WTC11 (cell line): ENCODE results near the gene NPVF. TPM values are rescaled to one million over a fixed set of nuclear protein-coding genes. Genes with fewer than 3 reads are reported as not detected.

Experiments
- ATAC-seq: fragments of 200-7000 bp; cut with Tn5 transposase; 2 replicates; pipeline ENCODE4 v1.10.0; 2021; ENCODE audit warnings: mild to moderate bottlenecking, moderate library complexity
- CTCF ChIA-PET: fragments of 300-600 bp; sonication (Branson Sonifier 250); formaldehyde crosslinking; loops from one replicate; lab custom pipeline; 2021; ENCODE audit warnings: antibody characterized with exemption; lab: Charles Lee
- POLR2A ChIA-PET: fragments of 350-600 bp; sonication (Branson Sonifier 250); formaldehyde crosslinking; loops from one replicate; lab custom pipeline; 2021; ENCODE audit warnings: antibody characterized with exemption; lab: Charles Lee
- DNase-seq: peaks from one replicate; pipeline ENCODE4 v3.0.0; 2021; ENCODE audit warnings: low spot score
- H3K27ac Mint-ChIP-seq: 2 replicates; pipeline ENCODE4 v1.8.0; 2021; ENCODE audit warnings: mixed read lengths
- H3K27me3 Mint-ChIP-seq: 2 replicates; pipeline ENCODE4 v1.8.0; 2021; ENCODE audit warnings: low read depth, mild to moderate bottlenecking, moderate library complexity, mixed read lengths
- H3K36me3 Mint-ChIP-seq: 2 replicates; pipeline ENCODE4 v1.8.0; 2021; ENCODE audit warnings: mixed read lengths
- H3K4me1 Mint-ChIP-seq: 2 replicates; pipeline ENCODE4 v1.8.0; 2022; ENCODE audit warnings: mixed read lengths
- H3K4me3 Mint-ChIP-seq: 2 replicates; pipeline ENCODE4 v1.8.0; 2021; ENCODE audit warnings: mild to moderate bottlenecking, moderate library complexity, mixed read lengths
- H3K9me3 Mint-ChIP-seq: 2 replicates; pipeline ENCODE4 v1.8.0; 2021; ENCODE audit warnings: mixed read lengths
- CREB1 ChIP-seq: sonication (generic); formaldehyde crosslinking; IDR thresholded peaks from 2 replicates; pipeline ENCODE4 v1.8.0; 2023; ENCODE audit warnings: mild to moderate bottlenecking, missing genetic modification reagents
- ELF4 ChIP-seq: sonication (generic); formaldehyde crosslinking; IDR thresholded peaks from 2 replicates; pipeline ENCODE4 v1.8.1; 2022; ENCODE audit warnings: low read depth, mild to moderate bottlenecking, moderate library complexity, missing genetic modification reagents
- ETV6 ChIP-seq: sonication (generic); formaldehyde crosslinking; IDR thresholded peaks from 2 replicates; pipeline ENCODE4 v1.8.1; 2022; ENCODE audit warnings: mild to moderate bottlenecking, missing genetic modification reagents
- FOXJ3 ChIP-seq: sonication (generic); formaldehyde crosslinking; IDR thresholded peaks from 2 replicates; pipeline ENCODE4 v1.9.0; 2021; ENCODE audit warnings: missing genetic modification reagents, mild to moderate bottlenecking, borderline replicate concordance
- GRHL2 ChIP-seq: fragments of 250-450 bp; sonication (Bioruptor Pico); IDR thresholded peaks from 2 replicates; pipeline ENCODE4 v1.8.0; 2022; ENCODE audit warnings: mild to moderate bottlenecking, moderate library complexity; ENCODE audit not compliant: insufficient replicate concordance, severe bottlenecking
- HMGA2 ChIP-seq: fragments of 250-450 bp; sonication (Bioruptor Pico); IDR thresholded peaks from 2 replicates; pipeline ENCODE4 v1.4.0; 2021; ENCODE audit warnings: mild to moderate bottlenecking, moderate library complexity
- KAT7 ChIP-seq: sonication (generic); formaldehyde crosslinking; IDR thresholded peaks from 2 replicates; pipeline ENCODE4 v1.8.1; 2023; ENCODE audit warnings: missing genetic modification reagents, mild to moderate bottlenecking, borderline replicate concordance
- NFATC4 ChIP-seq: fragments of 250-450 bp; sonication (Bioruptor Pico); IDR thresholded peaks from 2 replicates; pipeline ENCODE4 v1.9.0; 2021; ENCODE audit warnings: mild to moderate bottlenecking
- NR3C1 ChIP-seq: sonication (generic); formaldehyde crosslinking; conservative IDR thresholded peaks from 2 replicates; pipeline ENCODE4 v1.8.1; 2023; ENCODE audit warnings: low read depth, mild to moderate bottlenecking, missing genetic modification reagents
- SMAD3 ChIP-seq: sonication (generic); formaldehyde crosslinking; IDR thresholded peaks from 2 replicates; pipeline ENCODE4 v1.8.0; 2022; ENCODE audit warnings: missing genetic modification reagents, mild to moderate bottlenecking, borderline replicate concordance
- TEAD4 ChIP-seq: sonication (generic); formaldehyde crosslinking; IDR thresholded peaks from 2 replicates; pipeline ENCODE4 v1.8.0; 2022; ENCODE audit warnings: mild to moderate bottlenecking, missing genetic modification reagents
- ZBTB21 ChIP-seq: sonication (generic); formaldehyde crosslinking; IDR thresholded peaks from 2 replicates; pipeline ENCODE4 v1.8.1; 2023; ENCODE audit warnings: mild to moderate bottlenecking, missing genetic modification reagents, borderline replicate concordance
- ZNF121 ChIP-seq: sonication (generic); formaldehyde crosslinking; IDR thresholded peaks from 2 replicates; pipeline ENCODE4 v1.8.0; 2023; ENCODE audit warnings: missing genetic modification reagents
- ZNF138 ChIP-seq: sonication (generic); formaldehyde crosslinking; conservative IDR thresholded peaks from 2 replicates; pipeline ENCODE4 v1.8.1; 2022; ENCODE audit warnings: mild to moderate bottlenecking, moderate library complexity, missing genetic modification reagents
- ZNF317 ChIP-seq: sonication (generic); formaldehyde crosslinking; IDR thresholded peaks from 2 replicates; pipeline ENCODE4 v1.8.1; 2023; ENCODE audit warnings: low read depth, mild to moderate bottlenecking, moderate library complexity, missing genetic modification reagents, borderline replicate concordance
- total RNA-seq: library from RNA; stranded (reverse); gene quantifications from 3 replicates; pipeline ENCODE4 v1.2.3, GENCODE V29; 2021
- TF ChIP-seq, protein P1 (sequence below): fragments of 250-450 bp; sonication (Bioruptor Pico); IDR thresholded peaks from 2 replicates; pipeline ENCODE4 v2.1.2; 2022; ENCODE audit warnings: mild to moderate bottlenecking, moderate library complexity
- TF ChIP-seq, protein P2 (sequence below): sonication (generic); formaldehyde crosslinking; IDR thresholded peaks from 2 replicates; pipeline ENCODE4 v1.8.0; 2023; ENCODE audit warnings: missing genetic modification reagents
- TF ChIP-seq, protein P3 (sequence below): fragments of 250-450 bp; sonication (Bioruptor Pico); IDR thresholded peaks from 2 replicates; pipeline ENCODE4 v1.9.0; 2021; ENCODE audit warnings: mild to moderate bottlenecking, borderline replicate concordance
- TF ChIP-seq, protein P4 (sequence below): sonication (generic); formaldehyde crosslinking; IDR thresholded peaks from 2 replicates; pipeline ENCODE4 v1.8.1; 2023; ENCODE audit warnings: mild to moderate bottlenecking, missing genetic modification reagents, moderate library complexity
- TF ChIP-seq, protein P5 (sequence below): fragments of 250-450 bp; sonication (Bioruptor Pico); IDR thresholded peaks from 2 replicates; pipeline ENCODE4 v1.9.0; 2021; ENCODE audit warnings: moderate library complexity, mild to moderate bottlenecking, inconsistent platforms, borderline replicate concordance
- TF ChIP-seq, protein P6 (sequence below): sonication (generic); formaldehyde crosslinking; IDR thresholded peaks from 2 replicates; pipeline ENCODE4 v1.8.1; 2023; ENCODE audit warnings: mild to moderate bottlenecking, missing genetic modification reagents, borderline replicate concordance
- TF ChIP-seq, protein P7 (sequence below): sonication (generic); formaldehyde crosslinking; IDR thresholded peaks from 2 replicates; pipeline ENCODE4 v1.8.1; 2023; ENCODE audit warnings: mild to moderate bottlenecking, missing genetic modification reagents

Gene NPVF
- total RNA-seq, 1 experiment from 2014 or later: not detected

DNA sequence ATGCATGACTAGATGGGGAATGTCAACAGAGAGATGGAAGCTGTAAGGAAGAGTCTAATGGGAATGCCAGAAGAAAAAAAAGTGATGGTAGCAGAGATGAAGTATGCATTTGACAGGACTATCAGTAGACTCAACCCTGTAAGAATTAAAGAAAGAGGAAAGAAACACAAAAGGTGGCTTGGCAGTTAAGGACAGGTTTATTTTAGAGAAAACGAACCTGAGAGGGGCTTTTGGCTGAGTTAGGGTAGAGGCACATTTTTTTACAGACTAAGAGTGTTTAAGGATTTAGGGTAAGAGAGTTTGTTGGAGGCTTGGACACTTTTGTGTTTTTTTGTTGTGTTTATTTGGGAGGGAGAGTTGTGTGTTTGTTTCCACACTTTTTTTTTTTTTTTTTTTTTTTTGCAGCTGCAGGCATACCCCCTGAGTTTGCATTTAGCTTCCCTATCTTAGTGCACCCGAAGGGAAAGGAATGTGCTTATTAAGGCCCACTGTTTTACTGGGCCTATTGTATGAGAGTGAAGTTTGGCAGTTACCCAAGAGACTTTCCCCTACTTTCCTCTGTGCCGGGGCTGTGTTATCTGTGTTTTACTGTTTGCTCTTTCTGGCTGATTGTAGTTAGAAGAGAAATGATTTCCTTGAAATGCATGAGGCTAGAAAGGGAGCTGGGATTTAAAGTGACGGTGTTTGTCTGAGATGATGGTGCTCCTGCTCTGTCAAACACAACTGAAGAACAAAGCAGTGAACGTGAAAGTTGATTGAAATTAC is 32.0 kb downstream of the NPVF start:
- ATAC-seq: no peak
- Mint-ChIP-seq H3K4me1 (no peaks in the 10 kb centered on the region), H3K4me3 (no peak overlapping the region), H3K27ac (no peak overlapping the region), H3K9me3 (peaks cover 61% of the 10 kb centered on the region), H3K36me3 (peaks cover 36% of the 10 kb centered on the region), H3K27me3 (peaks cover 32% of the 10 kb centered on the region)
- DNase-seq: no peak
- ChIA-PET CTCF (no interaction called here), POLR2A (no interaction called here)
- no peak for TF ChIP-seq TEAD4 (CRISPR knock-in tag)
- TF ChIP-seq, protein P1, sequence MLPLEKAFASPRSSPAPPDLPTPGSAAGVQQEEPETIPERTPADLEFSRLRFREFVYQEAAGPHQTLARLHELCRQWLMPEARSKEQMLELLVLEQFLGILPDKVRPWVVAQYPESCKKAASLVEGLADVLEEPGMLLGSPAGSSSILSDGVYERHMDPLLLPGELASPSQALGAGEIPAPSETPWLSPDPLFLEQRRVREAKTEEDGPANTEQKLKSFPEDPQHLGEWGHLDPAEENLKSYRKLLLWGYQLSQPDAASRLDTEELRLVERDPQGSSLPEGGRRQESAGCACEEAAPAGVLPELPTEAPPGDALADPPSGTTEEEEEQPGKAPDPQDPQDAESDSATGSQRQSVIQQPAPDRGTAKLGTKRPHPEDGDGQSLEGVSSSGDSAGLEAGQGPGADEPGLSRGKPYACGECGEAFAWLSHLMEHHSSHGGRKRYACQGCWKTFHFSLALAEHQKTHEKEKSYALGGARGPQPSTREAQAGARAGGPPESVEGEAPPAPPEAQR (CRISPR knock-in tag): no peak
- TF ChIP-seq ZNF138 (CRISPR knock-in tag): no peak
- TF ChIP-seq ZBTB21: no peak
- TF ChIP-seq, protein P2, sequence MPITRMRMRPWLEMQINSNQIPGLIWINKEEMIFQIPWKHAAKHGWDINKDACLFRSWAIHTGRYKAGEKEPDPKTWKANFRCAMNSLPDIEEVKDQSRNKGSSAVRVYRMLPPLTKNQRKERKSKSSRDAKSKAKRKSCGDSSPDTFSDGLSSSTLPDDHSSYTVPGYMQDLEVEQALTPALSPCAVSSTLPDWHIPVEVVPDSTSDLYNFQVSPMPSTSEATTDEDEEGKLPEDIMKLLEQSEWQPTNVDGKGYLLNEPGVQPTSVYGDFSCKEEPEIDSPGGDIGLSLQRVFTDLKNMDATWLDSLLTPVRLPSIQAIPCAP (CRISPR knock-in tag): no peak
- TF ChIP-seq ZNF121 (CRISPR knock-in tag): no peak
- TF ChIP-seq, protein P3, sequence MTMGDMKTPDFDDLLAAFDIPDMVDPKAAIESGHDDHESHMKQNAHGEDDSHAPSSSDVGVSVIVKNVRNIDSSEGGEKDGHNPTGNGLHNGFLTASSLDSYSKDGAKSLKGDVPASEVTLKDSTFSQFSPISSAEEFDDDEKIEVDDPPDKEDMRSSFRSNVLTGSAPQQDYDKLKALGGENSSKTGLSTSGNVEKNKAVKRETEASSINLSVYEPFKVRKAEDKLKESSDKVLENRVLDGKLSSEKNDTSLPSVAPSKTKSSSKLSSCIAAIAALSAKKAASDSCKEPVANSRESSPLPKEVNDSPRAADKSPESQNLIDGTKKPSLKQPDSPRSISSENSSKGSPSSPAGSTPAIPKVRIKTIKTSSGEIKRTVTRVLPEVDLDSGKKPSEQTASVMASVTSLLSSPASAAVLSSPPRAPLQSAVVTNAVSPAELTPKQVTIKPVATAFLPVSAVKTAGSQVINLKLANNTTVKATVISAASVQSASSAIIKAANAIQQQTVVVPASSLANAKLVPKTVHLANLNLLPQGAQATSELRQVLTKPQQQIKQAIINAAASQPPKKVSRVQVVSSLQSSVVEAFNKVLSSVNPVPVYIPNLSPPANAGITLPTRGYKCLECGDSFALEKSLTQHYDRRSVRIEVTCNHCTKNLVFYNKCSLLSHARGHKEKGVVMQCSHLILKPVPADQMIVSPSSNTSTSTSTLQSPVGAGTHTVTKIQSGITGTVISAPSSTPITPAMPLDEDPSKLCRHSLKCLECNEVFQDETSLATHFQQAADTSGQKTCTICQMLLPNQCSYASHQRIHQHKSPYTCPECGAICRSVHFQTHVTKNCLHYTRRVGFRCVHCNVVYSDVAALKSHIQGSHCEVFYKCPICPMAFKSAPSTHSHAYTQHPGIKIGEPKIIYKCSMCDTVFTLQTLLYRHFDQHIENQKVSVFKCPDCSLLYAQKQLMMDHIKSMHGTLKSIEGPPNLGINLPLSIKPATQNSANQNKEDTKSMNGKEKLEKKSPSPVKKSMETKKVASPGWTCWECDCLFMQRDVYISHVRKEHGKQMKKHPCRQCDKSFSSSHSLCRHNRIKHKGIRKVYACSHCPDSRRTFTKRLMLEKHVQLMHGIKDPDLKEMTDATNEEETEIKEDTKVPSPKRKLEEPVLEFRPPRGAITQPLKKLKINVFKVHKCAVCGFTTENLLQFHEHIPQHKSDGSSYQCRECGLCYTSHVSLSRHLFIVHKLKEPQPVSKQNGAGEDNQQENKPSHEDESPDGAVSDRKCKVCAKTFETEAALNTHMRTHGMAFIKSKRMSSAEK (CRISPR knock-in tag): no peak
- no peak for TF ChIP-seq GRHL2 (CRISPR knock-in tag)
- no peak for TF ChIP-seq ELF4 (CRISPR knock-in tag)
- TF ChIP-seq, protein P4, sequence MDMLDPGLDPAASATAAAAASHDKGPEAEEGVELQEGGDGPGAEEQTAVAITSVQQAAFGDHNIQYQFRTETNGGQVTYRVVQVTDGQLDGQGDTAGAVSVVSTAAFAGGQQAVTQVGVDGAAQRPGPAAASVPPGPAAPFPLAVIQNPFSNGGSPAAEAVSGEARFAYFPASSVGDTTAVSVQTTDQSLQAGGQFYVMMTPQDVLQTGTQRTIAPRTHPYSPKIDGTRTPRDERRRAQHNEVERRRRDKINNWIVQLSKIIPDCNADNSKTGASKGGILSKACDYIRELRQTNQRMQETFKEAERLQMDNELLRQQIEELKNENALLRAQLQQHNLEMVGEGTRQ: no peak
- TF ChIP-seq NFATC4 (CRISPR knock-in tag): no peak
- no peak for TF ChIP-seq HMGA2 (CRISPR knock-in tag)
- TF ChIP-seq, protein P5, sequence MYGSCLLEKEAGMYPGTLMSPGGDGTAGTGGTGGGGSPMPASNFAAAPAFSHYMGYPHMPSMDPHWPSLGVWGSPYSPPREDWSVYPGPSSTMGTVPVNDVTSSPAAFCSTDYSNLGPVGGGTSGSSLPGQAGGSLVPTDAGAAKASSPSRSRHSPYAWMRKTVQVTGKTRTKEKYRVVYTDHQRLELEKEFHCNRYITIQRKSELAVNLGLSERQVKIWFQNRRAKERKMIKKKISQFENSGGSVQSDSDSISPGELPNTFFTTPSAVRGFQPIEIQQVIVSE: no peak
- TF ChIP-seq ETV6: no peak
- no peak for TF ChIP-seq FOXJ3 (CRISPR knock-in tag)
- no peak for TF ChIP-seq SMAD3
- no peak for TF ChIP-seq NR3C1
- no peak for TF ChIP-seq CREB1

DNA sequence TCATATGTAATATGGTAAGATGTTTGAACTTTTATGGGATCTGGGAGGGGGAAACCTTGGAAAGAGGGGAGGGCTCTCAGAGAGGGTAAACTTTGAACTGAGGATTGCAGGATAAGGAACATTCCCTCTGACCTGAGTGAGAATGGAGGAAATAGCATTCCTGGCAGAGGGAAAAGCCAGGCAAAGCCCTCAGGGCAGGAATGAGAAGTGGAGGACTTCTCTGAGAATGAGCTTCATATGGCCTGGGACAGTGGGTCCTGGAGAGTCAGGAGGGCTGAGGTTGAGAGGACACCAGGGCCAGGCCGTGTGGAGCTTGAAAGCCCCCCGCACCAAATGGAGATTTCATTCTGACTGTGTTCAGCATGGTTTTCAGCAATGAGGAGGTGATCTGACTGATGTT is 34.2 kb downstream of the NPVF start:
- ChIA-PET CTCF (no interaction called here), POLR2A (no interaction called here)
- no peak overlapping the region for H3K27ac Mint-ChIP-seq

More for the DNA sequence above, 34.2 kb downstream of the NPVF start:
- TF ChIP-seq, protein P6, sequence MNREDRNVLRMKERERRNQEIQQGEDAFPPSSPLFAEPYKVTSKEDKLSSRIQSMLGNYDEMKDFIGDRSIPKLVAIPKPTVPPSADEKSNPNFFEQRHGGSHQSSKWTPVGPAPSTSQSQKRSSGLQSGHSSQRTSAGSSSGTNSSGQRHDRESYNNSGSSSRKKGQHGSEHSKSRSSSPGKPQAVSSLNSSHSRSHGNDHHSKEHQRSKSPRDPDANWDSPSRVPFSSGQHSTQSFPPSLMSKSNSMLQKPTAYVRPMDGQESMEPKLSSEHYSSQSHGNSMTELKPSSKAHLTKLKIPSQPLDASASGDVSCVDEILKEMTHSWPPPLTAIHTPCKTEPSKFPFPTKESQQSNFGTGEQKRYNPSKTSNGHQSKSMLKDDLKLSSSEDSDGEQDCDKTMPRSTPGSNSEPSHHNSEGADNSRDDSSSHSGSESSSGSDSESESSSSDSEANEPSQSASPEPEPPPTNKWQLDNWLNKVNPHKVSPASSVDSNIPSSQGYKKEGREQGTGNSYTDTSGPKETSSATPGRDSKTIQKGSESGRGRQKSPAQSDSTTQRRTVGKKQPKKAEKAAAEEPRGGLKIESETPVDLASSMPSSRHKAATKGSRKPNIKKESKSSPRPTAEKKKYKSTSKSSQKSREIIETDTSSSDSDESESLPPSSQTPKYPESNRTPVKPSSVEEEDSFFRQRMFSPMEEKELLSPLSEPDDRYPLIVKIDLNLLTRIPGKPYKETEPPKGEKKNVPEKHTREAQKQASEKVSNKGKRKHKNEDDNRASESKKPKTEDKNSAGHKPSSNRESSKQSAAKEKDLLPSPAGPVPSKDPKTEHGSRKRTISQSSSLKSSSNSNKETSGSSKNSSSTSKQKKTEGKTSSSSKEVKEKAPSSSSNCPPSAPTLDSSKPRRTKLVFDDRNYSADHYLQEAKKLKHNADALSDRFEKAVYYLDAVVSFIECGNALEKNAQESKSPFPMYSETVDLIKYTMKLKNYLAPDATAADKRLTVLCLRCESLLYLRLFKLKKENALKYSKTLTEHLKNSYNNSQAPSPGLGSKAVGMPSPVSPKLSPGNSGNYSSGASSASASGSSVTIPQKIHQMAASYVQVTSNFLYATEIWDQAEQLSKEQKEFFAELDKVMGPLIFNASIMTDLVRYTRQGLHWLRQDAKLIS: no peak
- TF ChIP-seq ZNF138 (CRISPR knock-in tag) (no peak), KAT7 (CRISPR knock-in tag) (no peak), ZNF317 (CRISPR knock-in tag) (no peak)
- TF ChIP-seq, protein P7, sequence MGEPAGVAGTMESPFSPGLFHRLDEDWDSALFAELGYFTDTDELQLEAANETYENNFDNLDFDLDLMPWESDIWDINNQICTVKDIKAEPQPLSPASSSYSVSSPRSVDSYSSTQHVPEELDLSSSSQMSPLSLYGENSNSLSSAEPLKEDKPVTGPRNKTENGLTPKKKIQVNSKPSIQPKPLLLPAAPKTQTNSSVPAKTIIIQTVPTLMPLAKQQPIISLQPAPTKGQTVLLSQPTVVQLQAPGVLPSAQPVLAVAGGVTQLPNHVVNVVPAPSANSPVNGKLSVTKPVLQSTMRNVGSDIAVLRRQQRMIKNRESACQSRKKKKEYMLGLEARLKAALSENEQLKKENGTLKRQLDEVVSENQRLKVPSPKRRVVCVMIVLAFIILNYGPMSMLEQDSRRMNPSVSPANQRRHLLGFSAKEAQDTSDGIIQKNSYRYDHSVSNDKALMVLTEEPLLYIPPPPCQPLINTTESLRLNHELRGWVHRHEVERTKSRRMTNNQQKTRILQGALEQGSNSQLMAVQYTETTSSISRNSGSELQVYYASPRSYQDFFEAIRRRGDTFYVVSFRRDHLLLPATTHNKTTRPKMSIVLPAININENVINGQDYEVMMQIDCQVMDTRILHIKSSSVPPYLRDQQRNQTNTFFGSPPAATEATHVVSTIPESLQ (CRISPR knock-in tag): no peak
- H3K4me3 Mint-ChIP-seq: no peak overlapping the region
- H3K9me3 Mint-ChIP-seq: peaks cover 61% of the 10 kb centered on the region
- H3K4me1 Mint-ChIP-seq: no peaks in the 10 kb centered on the region
- peaks cover 36% of the 10 kb centered on the region for H3K36me3 Mint-ChIP-seq
- H3K27me3 Mint-ChIP-seq: peaks cover 32% of the 10 kb centered on the region
- no peak for ATAC-seq
- no peak for DNase-seq
